DMS53 treated with DMSO at 0.1 percent for 48 hours (cell line): ENCODE measurements around the gene SLC6A19.

ENCODE experiments used
- DNase-seq: peaks from one replicate; lab custom pipeline; 2025; ENCODE audit not compliant: unreplicated experiment; lab: John Stamatoyannopoulos, UW

Gene SLC6A19

DNA sequence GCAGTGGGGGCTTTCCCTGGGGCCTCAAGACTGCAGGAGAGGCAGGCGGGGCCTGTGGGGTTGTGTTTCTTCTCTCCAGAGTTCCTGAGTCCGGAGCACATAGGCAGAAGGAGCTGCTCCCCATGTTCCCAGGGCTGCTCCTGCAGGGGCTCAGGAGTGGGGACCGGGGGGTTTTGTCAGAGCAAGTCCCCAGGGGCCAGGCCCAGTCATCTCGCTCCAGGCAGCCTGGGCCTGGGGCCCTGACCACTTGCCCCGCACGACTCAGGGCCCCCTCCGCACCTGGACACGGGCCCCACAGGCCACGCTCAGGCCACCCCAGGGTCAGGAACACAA lies 22.0 kb upstream of the SLC6A19 start:
- DNase-seq, result no peak

DNA sequence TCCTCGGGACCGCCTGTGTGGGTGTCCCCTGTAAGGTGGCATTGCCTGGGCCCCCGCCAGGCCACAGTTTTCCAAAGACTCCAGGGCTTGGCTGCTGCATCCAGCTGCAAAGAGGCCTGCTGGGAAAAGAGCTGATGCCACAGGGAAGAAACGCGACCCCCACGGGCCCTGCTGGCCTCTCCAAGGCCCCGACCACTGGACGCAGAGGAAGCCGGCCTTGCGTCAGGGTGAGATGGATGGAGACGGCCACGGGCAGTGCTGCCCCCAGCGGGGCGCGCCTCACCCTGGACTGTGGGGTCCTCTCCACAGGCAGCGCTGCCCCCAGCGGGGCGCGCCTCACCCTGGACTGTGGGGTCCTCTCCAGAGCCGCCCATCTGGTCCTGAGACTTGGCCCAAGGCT lies 21.3 kb upstream of the SLC6A19 start:
- no peak for DNase-seq

DNA sequence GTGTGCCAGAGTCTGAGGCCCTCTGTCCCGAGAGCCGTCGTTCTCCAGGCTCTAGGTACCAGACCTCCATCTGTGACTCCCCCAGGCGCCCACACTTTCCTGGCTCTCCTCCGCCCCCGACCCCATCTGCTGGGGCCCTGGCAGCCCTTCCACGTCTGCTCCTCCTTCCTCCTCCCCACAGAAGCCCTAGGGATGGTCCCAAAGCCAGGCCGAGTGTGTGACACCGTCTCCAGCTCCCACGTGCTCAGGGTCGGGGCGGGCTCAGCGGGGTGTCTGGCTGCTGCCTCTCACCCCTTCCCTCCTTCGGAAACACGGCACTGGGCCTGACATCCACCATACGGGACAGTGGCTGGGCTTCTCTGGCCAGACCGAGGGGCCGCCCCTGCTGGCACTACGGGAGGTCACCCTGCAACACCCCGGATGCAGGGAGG lies 20.5 kb upstream of the SLC6A19 start:
- DNase-seq, result no peak

DNA sequence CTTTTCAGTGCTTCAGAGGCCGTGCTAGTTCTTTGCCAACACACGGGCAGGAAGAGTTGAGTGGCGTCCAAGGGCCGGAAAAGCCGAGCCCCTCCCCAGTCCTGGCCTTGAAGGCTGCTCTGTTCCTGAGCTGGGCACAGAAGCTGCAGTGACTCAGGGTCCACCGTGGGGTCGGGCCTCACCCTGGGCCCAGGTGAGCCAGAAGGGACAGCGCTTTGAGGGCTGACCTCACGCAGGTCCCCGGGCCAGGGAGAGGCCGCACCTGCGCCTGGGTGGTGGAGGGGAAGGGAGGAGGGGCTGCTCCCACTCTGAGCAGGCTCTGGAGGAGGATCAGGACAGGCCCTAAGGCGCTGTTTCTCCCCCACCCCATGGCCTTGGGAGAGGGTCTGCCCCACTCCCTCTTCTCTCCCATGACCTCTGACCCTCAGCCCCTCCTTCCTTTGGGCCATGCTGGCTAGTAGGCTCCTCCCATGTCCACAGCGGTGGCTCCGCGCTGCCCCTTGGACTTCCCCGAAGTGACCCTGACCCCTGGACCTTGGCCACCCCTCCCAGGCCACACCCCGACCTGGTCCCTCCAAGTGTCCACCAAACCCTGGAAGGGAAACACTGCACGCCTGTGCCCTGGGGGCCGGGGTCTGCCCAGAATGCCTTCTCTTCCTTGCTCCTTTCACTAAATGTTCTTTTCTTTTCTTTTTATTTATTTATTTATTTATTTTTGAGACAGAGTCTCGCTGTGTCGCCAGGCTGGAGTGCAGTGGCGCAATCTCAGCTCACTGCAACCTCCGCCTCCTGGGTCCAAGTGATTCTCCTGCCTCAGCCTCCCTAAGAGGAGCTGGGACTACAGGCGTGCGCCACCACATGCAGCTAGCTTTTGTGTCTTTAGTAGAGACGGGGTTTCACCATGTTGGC lies 19.7 kb upstream of the SLC6A19 start:
- no peak for DNase-seq

DNA sequence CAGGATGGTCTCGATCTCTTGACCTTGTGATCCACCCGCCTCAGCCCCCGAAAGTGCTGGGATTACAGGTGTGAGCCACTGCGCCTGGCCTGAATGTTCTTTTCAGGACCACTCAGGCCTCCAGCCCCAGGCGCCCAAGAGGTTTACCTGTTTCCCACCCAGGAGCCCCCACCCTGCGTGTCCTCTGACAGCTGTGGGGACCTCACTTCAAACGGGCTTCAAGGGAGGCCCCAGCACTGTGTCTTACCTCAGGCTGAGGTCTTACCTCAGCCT lies 19.1 kb upstream of the SLC6A19 start:
- DNase-seq, result no peak

DNA sequence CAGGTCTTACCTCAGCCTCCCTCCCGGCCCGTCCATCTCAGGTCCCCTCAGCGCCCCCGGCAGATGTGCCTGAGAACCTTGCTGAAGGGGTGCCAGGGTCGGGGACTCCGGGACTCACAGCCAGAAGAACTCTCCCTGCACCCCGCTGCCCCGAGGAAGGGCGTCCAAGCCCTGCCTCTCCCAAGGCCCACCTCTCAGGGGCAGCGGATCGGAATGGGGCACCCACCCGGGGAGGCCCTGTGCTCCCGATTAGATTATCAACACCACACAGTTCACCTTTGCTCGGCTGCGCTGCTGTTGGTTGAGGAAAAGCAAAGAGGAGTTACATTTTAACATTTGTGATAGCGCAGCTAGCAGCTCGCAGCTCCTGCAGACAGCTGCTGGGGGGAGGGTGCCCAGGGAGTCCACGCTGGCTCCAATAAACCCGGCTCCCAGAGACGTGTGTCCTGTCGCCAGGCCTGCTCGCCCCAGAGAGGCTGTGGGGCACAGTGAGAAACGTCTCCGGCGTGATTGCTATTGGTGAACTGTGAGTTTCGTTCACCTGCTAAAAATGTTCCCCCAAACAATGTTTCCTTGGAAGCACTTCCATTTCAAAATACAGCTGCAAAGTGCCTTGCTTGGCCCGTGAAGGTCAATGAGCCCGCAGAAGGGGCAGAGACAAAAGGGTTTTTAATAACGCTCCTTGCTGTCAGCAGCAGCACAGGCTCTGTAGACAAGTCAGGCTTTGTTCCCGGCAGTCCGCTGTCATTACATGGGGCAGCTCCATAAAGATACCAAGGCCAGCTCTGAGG lies 18.6 kb upstream of the SLC6A19 start:
- no peak for DNase-seq

DNA sequence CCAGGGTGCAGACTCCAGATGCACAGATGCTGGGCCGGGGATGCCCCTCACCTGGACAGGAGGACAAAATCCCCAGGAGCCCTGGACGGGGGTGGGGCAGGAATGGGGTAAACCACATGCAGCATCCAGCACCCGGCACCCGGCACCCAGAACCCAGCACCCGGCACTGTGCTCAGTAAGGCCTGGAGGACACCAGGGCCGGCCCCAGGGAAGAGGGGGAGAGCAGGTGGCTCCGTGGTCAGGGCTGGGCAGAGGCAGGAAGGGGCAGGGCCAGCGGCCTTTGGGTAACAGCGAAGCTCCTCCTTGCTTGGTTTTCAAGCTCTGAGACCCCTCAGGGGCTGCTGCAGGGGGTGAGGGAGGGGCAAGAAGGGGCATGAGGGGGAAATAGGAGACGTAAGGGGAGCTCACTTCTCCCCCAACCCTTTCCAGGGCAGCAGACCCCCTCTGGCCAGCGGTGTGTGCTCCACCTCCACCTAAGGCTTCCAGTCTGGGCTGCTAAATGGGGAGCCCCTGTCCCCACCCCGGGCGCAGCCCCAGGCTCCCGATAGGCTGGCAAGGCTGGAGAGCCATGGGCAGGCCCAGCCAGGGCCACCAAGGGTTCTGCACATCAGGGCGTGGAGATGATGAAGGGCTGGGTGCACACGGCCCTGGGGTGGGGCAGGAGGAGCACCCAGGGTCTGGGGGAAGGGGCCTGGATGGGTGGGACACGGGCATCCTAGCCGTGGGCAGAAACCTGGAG lies 17.8 kb upstream of the SLC6A19 start:
- no peak for DNase-seq

DNA sequence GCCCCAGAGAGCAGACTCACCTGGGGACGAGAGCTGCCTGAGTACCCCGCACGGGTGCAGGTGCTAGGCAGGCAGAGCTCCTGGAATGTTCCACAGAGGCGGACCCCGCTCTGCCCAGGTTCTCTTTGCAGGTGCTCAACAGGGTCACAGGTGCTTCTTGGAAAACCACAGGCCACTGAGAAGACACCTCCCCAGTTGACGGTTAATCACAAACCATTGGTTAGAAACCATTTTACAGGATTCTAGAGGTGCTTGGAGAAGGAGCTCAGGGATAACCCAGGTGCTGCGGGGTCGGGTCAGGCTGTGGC lies 17.3 kb upstream of the SLC6A19 start:
- DNase-seq, result no peak

DNA sequence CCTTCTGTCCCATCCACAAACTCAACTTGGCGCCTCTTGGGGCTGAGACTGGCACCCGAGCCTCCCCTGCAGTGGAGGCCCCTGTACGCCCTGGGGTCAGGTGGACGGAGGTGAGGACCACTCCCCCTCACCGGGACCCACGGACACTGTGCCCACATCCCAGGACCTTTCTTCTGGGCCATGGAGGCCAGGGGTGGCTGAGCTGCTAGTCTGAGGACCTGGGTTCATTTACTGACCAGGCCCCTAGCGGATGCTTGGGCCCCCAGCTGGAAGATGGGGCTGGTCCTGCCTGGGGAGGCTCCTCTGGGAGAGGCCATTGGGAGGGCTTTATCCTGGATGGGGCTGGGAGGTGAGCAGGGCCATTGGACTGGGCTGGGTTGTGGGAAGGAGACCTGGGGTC lies 16.9 kb upstream of the SLC6A19 start:
- no peak for DNase-seq

DNA sequence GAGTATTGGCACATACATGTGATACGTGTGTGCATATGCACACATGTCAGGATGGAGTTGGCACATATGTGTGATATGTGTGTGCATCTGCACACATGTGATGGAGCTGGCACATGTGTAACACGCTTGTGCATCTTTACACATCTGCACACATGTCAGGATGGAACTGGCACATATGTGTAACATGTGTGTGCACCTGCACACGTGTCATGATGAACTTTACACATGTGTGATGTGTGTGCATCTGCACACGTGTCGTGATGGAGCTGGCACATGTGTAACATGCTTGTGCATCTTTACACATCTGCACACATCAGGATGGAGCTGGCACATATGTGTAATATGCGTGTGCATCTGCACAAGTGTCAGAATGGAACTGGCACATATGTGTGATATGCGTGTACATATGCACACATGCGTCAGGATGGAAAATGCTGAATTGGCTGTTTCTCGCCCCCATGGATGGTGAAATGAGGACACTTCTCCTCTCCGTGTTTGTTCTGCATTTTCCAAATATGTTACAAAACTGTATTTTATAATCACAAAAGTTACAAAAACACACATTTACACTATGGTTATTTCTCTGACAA lies 16.3 kb upstream of the SLC6A19 start:
- no peak for DNase-seq

DNA sequence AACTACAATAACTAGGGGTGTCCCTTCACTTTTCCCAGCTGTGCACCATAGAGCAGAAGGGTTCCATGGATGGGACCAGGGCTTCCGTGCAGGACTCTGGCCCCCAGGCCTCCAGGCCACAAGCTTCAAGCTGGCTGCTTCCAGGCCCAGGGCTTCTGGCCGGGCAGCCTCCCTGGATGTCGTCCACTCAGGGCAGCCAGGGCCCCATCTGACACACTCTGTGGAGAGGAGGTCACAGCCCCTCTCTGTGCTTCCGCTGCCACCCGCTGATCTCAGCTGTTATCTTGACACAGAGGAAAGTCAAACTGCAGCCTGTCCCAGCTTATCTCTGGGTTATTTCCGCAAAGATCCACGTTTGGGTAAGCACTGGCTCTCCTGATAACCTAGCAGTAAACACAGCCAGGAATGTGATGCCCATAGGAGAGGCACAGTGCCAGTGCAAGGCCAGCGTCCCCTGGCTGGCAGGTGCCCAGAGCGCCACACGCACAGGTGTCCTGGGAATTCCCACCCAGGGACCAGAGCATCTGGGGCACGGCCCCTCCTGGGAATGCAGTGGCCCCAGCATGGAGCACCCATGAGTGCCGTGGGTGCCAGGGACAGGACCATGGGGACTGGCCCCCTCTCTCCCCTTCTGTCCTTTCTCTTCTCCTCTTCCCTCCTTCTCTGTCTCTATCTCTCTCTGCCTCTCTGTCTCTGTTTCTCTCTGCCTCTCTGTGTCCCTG lies 15.6 kb upstream of the SLC6A19 start:
- DNase-seq, result no peak

DNA sequence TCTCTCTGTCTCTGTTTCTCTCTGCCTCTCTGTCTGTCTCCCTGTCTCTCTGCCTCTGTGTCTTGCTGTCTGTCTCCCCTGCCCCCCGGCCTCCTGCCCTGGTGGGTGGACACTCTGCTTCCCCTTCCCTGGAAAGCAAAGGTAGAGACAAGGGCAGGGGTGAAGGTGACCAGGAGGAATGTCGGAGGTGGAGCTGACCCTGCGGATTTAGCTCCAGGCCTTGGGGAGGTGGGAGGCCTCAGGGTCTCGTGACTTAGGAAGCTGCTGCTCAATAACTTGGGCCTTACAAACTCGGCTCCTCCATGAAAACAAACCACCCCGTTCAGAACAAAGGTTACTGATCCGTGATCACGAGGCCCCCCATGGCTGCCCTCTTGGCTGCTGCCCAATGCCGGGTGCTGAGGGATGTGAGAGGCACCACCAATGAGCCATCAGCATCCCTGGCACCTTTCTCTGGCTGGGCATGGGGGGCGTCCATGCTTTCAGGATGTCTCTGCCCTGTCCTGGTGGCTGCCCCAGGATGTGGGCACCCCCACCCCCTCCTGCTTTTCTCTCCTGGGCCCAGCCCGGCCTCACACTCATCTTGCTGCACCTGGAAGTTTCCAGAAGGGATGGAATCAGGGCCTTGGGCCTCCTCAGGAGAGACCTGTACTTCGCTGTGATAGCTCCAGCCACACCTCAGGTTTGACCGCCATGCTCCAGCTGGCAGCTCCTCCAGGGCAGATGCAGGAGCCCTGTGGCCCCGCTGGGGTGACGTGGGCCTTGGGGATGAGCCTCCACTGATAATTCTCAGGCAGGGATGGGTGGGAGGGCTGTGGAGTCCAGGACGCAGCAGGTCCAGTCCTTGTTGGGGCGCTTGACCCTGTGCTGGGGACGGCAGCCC lies 14.8 kb upstream of the SLC6A19 start:
- no peak for DNase-seq

DNA sequence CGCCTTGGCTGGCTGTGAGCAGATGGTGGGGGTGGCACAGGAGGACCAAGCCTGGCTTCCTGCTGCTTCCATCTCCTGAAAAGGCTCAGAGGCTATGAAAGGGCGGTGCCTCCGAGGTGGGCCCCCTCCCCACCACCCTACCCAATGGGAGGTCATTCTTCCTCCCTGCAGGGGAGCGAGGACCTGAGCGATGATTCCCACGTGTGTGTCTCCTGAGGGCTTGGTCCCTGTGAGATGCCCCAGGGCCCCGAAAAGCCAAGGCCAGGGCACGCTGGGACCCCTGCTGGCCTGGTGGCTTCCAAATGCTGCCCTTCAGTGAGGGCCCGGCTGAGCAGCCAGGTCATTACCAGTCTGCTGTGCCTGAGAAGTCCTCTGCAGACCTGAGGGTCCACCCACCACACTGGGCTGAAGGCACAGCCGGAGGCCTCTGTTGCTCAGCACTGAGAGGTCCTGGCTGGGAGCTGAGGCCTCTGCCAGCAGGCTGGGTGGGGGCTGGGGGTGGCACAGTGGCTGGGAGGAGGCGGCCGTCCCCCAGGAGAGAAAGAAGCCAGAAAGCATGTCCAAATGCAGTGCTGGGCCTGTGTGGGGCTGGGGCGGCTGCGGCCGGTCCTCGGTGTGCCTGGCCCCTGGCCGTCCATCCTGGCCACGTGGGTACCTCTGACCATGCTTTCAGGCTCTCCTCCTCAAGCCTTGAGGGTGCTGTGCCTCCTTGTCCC lies 14.0 kb upstream of the SLC6A19 start:
- no peak for DNase-seq

DNA sequence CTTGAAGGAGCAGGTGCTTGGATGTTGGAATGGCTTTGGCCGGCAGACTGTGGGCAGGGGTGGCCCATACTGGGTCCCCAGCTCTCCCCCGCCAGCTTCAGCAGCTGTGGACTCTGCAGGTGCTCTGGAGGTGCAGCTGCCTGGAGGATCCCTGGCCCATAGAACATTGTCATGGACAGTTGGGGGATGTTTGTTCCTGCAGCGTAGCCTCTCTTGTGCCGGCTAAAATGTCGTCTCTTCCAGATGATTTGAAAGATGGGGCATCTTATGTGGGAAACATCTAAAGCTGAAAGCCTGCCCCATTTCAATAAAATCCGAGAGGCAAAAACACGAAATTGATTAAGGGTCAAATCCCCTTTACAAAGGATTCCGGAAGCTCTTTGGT lies 13.5 kb upstream of the SLC6A19 start:
- DNase-seq, result no peak

DNA sequence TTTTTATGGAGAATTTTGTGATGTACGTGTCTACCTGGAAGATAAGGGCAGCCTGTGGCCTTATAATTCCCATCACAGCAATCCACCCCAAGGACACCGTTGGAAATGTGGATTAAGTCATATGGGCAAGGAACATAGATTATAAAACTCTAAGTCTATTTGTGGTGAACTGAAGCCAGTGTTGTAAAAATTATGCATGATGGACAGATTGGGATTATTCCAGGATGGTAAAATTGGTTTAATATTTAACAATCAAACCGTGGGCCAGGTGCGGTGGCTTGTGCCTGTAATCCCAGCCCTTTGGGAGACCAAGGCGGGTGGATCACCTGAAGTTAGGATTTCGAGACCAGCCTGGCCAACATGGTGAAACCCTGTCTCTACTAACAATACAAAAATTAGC lies 12.9 kb upstream of the SLC6A19 start:
- DNase-seq, result no peak

DNA sequence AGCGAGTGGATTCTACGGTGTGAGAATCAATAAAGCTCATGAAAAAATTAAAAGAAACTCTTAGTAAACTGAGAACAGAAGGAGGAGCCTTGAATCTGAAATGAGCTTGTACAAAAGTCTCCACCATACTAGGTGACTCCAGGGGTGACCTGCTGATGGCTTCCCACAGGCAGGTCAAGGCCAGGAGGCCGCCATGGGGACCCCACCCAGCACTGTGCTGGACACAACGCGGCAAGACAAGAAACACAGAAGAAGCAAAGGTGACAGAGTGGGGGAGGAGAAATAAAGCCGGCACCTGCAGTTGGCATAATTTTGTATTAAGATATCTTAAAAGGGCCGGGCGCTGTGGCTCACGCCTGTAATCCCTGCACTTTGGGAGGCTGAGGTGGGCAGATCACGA lies 12.1 kb upstream of the SLC6A19 start:
- no peak for DNase-seq

DNA sequence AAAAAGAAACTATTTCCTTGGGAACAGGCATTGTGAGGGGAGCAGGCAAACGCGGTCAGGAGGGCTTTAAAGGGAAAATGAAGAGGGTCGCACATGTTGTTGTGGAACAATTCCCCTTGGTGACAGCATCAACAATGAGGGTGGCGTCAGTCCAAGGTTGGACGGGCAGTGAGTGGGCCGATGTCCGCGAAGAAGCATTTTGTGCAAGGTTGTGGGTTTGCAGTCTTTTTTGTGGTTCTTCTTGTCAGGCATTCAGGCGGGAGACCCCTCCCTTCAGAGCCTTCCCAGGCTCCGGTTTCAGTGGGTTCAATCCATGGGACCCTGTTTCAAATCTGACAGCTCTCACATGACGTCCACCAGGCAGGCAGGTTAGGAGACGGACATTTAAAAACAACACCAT lies 11.1 kb upstream of the SLC6A19 start:
- DNase-seq, result no peak

DNA sequence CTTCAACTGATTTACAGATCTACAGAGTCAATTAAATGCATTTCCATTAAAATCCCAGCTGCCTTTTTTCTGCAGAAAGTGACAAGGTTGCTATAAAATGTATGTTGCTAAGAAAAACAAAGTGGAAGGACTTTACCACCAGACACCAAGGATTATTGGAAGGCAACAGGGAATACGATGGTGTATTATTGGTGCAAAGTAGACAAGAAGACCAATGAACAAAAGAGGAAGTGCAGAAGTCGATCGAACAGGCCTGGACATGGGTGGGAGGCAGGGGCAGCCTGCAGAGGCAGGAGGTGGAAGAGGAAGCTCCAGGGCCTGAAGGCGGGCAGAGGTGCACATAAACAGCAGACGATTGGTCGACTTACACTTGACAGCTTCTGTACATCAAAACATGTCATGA lies 10.6 kb upstream of the SLC6A19 start:
- DNase-seq, result no peak

DNA sequence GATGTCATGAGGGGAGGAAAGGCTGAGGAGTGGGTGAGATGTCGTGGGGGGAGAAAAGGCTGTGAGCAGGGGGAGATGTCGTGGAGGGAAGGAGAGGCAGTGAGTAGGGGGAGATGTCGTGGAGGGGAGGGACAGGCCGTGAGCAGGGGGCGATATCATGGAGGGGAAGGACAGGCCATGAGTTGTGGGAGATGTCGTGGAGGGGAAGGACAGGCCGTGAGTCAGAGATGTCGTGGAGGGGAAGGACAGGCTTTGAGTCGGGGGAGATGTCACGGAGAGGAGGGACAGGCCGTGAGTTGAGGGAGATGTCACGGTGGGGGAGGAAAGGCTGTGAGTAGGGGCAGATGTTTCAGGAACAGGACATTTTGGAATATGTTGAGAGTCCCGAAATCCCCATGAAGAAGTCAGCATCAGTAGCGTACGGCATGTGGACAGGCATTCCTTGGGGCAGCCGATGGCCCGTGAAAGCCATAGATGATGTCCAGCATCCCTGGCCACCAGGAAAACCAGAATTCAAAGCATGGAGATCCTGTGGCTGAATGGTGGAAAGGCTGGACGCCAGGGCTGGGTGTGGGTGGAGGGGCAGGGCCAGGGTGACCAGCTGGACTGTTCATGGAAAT lies 8.3 kb upstream of the SLC6A19 start:
- DNase-seq, result no peak
